ENCODE measurements around the gene ACD. TPM values are rescaled to one million over a fixed set of nuclear protein-coding genes. Genes with fewer than 3 reads are reported as not detected.

The ACD gene
- total RNA-seq, 4 donors from 2014 or later = 17.8 to 33.4 (median 29.8) TPM

DNA sequence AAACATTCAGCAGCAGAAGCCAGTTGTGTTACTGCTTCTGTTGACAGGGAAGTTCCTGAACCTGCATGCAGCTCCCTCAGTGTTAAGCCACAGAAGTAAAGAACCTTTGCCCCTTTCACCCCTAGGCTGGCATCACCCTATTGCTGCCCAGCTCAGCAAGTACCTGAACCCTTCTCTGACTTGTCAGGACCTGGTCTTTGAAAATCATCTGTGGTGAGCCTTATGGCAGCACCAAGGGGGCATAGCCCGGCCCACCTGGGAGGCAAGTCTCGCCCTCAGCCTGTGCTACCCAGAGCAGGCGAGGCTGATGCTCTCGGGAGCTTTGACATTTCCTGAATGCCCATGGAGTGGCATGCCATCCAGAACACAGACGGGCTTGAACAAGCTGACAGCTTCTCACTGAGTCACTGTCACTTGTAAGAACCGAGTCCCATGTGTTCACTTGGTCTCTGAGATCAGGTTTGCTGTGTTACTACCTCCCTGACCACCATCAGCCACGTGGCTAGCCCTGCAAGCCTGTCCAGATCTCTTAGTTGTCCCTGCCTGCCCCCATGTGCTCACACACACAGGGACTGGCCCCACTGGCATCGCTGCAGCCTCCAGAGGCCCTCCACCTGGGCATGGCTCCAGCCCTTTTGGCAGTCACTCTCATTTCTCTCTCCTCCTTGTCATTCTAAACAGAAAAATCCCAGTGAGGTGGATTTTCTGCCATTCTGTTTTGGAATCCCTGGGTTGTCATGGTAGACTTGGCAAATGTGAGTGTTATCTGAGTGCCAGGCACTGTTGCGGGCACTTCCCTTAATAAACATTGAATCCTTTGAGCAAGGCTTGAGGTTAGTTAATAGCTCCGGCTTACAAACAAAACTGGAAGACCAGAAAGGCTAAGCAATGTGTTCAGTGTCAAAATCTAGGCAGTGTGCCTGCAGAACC lies 18.0 kb downstream of the ACD start:
- TF ChIP-seq, protein P1, sequence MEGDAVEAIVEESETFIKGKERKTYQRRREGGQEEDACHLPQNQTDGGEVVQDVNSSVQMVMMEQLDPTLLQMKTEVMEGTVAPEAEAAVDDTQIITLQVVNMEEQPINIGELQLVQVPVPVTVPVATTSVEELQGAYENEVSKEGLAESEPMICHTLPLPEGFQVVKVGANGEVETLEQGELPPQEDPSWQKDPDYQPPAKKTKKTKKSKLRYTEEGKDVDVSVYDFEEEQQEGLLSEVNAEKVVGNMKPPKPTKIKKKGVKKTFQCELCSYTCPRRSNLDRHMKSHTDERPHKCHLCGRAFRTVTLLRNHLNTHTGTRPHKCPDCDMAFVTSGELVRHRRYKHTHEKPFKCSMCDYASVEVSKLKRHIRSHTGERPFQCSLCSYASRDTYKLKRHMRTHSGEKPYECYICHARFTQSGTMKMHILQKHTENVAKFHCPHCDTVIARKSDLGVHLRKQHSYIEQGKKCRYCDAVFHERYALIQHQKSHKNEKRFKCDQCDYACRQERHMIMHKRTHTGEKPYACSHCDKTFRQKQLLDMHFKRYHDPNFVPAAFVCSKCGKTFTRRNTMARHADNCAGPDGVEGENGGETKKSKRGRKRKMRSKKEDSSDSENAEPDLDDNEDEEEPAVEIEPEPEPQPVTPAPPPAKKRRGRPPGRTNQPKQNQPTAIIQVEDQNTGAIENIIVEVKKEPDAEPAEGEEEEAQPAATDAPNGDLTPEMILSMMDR (IDR thresholded peaks at IDR 0.05) = no peak
- no peak for TF ChIP-seq POLR2A (IDR thresholded peaks at IDR 0.05)
- H3K27me3 ChIP-seq = peaks cover 2 to 10% of the 10 kb centered on the region in 2 donors
- no peak overlapping the region for H3K4me3 ChIP-seq
- H3K27ac ChIP-seq = no peak overlapping the region
- no peak for DNase-seq
- peaks cover 0 to 5% of the 10 kb centered on the region in 2 donors for H3K4me1 ChIP-seq
- intact Hi-C loops (cut with DNase I; ENCODE audit: low total_unique reads) = no loop called here
- H3K36me3 ChIP-seq = no peaks in the 10 kb centered on the region
- no peaks in the 10 kb centered on the region for H3K9me3 ChIP-seq

- Histone ChIP-seq H3K9me3 (no peaks in the 10 kb centered on the region), H3K27me3 (no peaks in the 10 kb centered on the region), H3K4me3 (no peak overlapping the region), H3K4me1 (no peaks in the 10 kb centered on the region), H3K27ac (no peak overlapping the region), H3K36me3 (no peaks in the 10 kb centered on the region)
- no peak for TF ChIP-seq POLR2A (IDR thresholded peaks at IDR 0.05)
- TF ChIP-seq, protein P1 (IDR thresholded peaks at IDR 0.05) = no peak
- intact Hi-C loops (cut with DNase I; ENCODE audit: low total_unique reads) = no loop called here
- no peak for DNase-seq
Measured at GRCh38 chr16:67637625-67638024, 22.4 kb downstream of the ACD start.

DNA sequence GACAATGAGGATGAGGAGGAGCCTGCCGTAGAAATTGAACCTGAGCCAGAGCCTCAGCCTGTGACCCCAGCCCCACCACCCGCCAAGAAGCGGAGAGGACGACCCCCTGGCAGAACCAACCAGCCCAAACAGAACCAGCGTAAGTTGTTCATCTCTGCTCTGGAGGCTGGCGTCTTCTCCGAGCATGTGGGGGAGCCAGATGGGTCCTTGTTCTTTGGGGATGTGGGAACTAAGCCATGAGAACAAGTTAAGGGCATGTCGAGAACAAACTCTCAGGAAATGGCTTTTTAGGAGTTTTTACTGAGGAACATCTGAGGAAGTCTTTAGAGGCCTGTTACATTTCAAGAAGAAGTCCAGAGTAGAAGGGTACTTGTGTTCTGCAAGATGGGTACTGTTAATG lies 23.3 kb downstream of the ACD start:
- no peak for TF ChIP-seq POLR2A (IDR thresholded peaks at IDR 0.05)
- TF ChIP-seq, protein P1 (IDR thresholded peaks at IDR 0.05) = no peak
- H3K27ac ChIP-seq = no peak overlapping the region
- H3K27me3 ChIP-seq = no peaks in the 10 kb centered on the region
- DNase-seq = no peak
- H3K4me1 ChIP-seq = no peaks in the 10 kb centered on the region
- no peak overlapping the region for H3K4me3 ChIP-seq
- intact Hi-C loops (cut with DNase I; ENCODE audit: low total_unique reads) = no loop called here
- no peaks in the 10 kb centered on the region for H3K36me3 ChIP-seq
- no peaks in the 10 kb centered on the region for H3K9me3 ChIP-seq

DNA sequence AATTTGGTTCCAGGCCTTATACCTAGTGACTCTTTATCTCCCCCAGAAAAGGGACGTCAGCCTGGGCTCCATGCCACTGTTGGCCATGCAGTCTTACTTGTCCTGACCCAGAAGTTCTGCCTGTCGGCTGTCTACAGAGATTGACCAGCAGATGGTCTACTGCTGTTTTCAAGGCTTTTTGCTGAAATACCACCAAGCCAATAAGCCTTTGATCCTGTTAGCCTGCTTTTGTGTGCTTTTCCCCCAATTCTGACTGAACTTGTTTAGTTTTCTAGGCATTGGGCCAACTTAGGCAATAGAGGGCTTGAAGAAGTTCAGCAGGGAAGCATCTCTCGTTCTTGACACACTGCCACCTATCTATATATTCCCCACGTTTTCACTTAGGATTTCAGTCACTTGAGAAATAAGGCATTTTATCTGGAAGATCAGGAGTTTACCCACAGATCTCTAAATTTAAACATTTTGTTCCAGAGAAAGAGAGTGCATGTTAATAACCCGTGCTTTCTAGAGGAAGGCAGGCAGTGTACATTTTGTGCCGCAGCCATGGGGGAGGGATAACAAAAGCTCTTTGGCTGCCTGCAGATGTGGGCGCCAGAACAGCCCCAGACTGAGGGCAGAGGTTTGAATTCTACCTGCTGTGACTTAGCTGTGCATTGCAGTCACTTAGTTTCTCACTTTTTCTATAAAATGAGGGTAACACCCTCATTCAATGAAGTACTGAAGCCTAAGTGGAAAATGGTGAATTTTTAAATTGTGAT lies 27.5 kb downstream of the ACD start:
- Histone ChIP-seq H3K27me3 (no peaks in the 10 kb centered on the region), H3K4me3 (no peak overlapping the region), H3K36me3 (no peaks in the 10 kb centered on the region), H3K4me1 (no peaks in the 10 kb centered on the region), H3K9me3 (no peaks in the 10 kb centered on the region), H3K27ac (no peak overlapping the region)
- TF ChIP-seq POLR2A (IDR thresholded peaks at IDR 0.05) = no peak
- TF ChIP-seq, protein P1 (IDR thresholded peaks at IDR 0.05) = no peak
- DNase-seq = no peak
- intact Hi-C loops (cut with DNase I; ENCODE audit: low total_unique reads) = no loop called here

DNA sequence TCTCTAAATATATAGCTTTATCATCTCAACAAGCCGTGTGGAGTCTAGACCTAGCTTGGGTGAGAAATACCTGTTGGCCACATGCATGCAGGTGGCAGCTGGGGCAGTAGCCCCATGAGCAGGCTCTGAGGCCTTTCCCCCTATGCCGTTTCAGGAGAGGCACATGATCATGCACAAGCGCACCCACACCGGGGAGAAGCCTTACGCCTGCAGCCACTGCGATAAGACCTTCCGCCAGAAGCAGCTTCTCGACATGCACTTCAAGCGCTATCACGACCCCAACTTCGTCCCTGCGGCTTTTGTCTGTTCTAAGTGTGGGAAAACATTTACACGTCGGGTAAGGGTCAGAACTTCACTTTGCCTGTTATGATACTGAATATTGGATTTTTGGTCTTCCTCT lies 31.8 kb downstream of the ACD start:
- Histone ChIP-seq H3K4me3 (no peak overlapping the region), H3K9me3 (no peaks in the 10 kb centered on the region), H3K27me3 (no peaks in the 10 kb centered on the region), H3K27ac (no peak overlapping the region), H3K36me3 (no peaks in the 10 kb centered on the region), H3K4me1 (no peaks in the 10 kb centered on the region)
- intact Hi-C loops (cut with DNase I; ENCODE audit: low total_unique reads) = no loop called here
- no peak for TF ChIP-seq POLR2A (IDR thresholded peaks at IDR 0.05)
- TF ChIP-seq, protein P1 (IDR thresholded peaks at IDR 0.05) = no peak
- no peak for DNase-seq
